ENCODE data around the gene DNAH9.

The DNAH9 gene

GRCh38 chr17:11589716-11590115, 8.6 kb upstream of the DNAH9 start:
- no peak for DNase-seq (ENCODE audit: low read depth, low spot score)

- DNase-seq (ENCODE audit: low read depth, low spot score), result no peak
Measured at GRCh38 chr17:11601661-11602060, 3.4 kb downstream of the DNAH9 start.

- DNase-seq (ENCODE audit: low read depth, low spot score), result no peak
Measured at GRCh38 chr17:11608396-11608795, 10.1 kb downstream of the DNAH9 start.

- DNase-seq (ENCODE audit: low read depth, low spot score), result no peak
Measured at GRCh38 chr17:11610999-11611566, 12.8 kb downstream of the DNAH9 start.

- no peak for DNase-seq (ENCODE audit: low read depth, low spot score)
Measured at GRCh38 chr17:11612956-11613355, 14.7 kb downstream of the DNAH9 start.

GRCh38 chr17:11618861-11619566, 20.7 kb downstream of the DNAH9 start:
- no peak for DNase-seq (ENCODE audit: low read depth, low spot score)

- DNase-seq (ENCODE audit: low read depth, low spot score), result no peak
Measured at GRCh38 chr17:11622492-11622891, 24.2 kb downstream of the DNAH9 start.

GRCh38 chr17:11624976-11625375, 26.7 kb downstream of the DNAH9 start:
- DNase-seq (ENCODE audit: low read depth, low spot score), result no peak

GRCh38 chr17:11625878-11626277, 27.6 kb downstream of the DNAH9 start:
- no peak for DNase-seq (ENCODE audit: low read depth, low spot score)

GRCh38 chr17:11627301-11627940, 29.2 kb downstream of the DNAH9 start:
- no peak for DNase-seq (ENCODE audit: low read depth, low spot score)

- DNase-seq (ENCODE audit: low read depth, low spot score), result no peak
Measured at GRCh38 chr17:11628374-11628773, 30.1 kb downstream of the DNAH9 start.

- DNase-seq (ENCODE audit: low read depth, low spot score), result no peak
Measured at GRCh38 chr17:11628831-11629230, 30.6 kb downstream of the DNAH9 start.

GRCh38 chr17:11636771-11637170, 38.5 kb downstream of the DNAH9 start:
- no peak for DNase-seq (ENCODE audit: low read depth, low spot score)

GRCh38 chr17:11637796-11638195, 39.5 kb downstream of the DNAH9 start:
- DNase-seq (ENCODE audit: low read depth, low spot score), result no peak

GRCh38 chr17:11638700-11639265, 40.5 kb downstream of the DNAH9 start:
- no peak for DNase-seq (ENCODE audit: low read depth, low spot score)

GRCh38 chr17:11639736-11640462, 41.6 kb downstream of the DNAH9 start:
- DNase-seq (ENCODE audit: low read depth, low spot score), result no peak

- DNase-seq (ENCODE audit: low read depth, low spot score), result no peak
Measured at GRCh38 chr17:11640463-11640814, 42.2 kb downstream of the DNAH9 start.

- no peak for DNase-seq (ENCODE audit: low read depth, low spot score)
Measured at GRCh38 chr17:11641521-11642275, 43.4 kb downstream of the DNAH9 start.

GRCh38 chr17:11642655-11643054, 44.4 kb downstream of the DNAH9 start:
- DNase-seq (ENCODE audit: low read depth, low spot score), result no peak

GRCh38 chr17:11643851-11644250, 45.6 kb downstream of the DNAH9 start:
- no peak for DNase-seq (ENCODE audit: low read depth, low spot score)
